HFF-Myc (cell line): Measurements from ENCODE around the gene RALY.

Experiments
- DNase-seq: peaks from one replicate; pipeline ENCODE4 v3.0.0-alpha.2; 2011; ENCODE audit warnings: low read depth; ENCODE audit errors: extremely low read depth
- H3K4me3 ChIP-seq: replicated peaks from 2 replicates; pipeline ENCODE4 v1.5.1; 2011; ENCODE audit warnings: low read depth, mild to moderate bottlenecking, control low read depth, low read length
- TF ChIP-seq, protein P1 (sequence below): IDR thresholded peaks from 2 replicates; pipeline ENCODE4 v1.5.1; 2012; ENCODE audit warnings: mild to moderate bottlenecking, low read depth, low read length, control low read depth; ENCODE audit errors: missing control alignments

The RALY gene

DNA sequence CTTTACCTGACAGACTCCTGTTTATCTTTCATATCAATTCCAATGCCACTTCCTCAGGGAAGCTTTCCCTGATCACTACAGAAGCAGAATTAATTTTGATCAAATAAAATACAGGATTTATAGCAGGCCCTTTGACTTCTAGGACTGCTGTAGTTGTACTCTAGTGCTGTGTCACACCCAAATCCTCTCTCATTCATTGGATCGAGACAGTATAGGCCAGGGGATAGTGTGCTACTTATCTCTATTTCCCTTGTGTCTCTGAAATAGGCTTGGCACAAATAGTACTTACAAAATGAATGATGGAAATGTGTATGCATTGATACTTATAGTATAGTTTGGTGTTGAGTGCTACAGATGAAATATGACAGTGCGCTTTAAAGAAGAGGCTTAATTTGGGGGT is 19.8 kb downstream of the RALY start:
- TF ChIP-seq, protein P1, sequence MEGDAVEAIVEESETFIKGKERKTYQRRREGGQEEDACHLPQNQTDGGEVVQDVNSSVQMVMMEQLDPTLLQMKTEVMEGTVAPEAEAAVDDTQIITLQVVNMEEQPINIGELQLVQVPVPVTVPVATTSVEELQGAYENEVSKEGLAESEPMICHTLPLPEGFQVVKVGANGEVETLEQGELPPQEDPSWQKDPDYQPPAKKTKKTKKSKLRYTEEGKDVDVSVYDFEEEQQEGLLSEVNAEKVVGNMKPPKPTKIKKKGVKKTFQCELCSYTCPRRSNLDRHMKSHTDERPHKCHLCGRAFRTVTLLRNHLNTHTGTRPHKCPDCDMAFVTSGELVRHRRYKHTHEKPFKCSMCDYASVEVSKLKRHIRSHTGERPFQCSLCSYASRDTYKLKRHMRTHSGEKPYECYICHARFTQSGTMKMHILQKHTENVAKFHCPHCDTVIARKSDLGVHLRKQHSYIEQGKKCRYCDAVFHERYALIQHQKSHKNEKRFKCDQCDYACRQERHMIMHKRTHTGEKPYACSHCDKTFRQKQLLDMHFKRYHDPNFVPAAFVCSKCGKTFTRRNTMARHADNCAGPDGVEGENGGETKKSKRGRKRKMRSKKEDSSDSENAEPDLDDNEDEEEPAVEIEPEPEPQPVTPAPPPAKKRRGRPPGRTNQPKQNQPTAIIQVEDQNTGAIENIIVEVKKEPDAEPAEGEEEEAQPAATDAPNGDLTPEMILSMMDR = no peak
- no peak for DNase-seq
- no peak overlapping the region for H3K4me3 ChIP-seq

- no peak for DNase-seq
- TF ChIP-seq, protein P1 = no peak
These were observed 21.2 kb downstream of the RALY start for GRCh38 chr20:34014878-34015277.

GRCh38 chr20:34015401-34016335 is 22.0 kb downstream of the RALY start:
- TF ChIP-seq, protein P1 = no peak
- no peak for DNase-seq
- H3K4me3 ChIP-seq = no peak overlapping the region

More at GRCh38 chr20:34014878-34015277, 21.2 kb downstream of the RALY start:
- no peak overlapping the region for H3K4me3 ChIP-seq

- no peak for DNase-seq
- TF ChIP-seq, protein P1 = no peak
- no peak overlapping the region for H3K4me3 ChIP-seq
These were observed 23.0 kb downstream of the RALY start for GRCh38 chr20:34016736-34017135.

- TF ChIP-seq, protein P1 = no peak
- DNase-seq = peak; percentile 39
- no peak overlapping the region for H3K4me3 ChIP-seq
These were observed 23.9 kb downstream of the RALY start for GRCh38 chr20:34017610-34018009.

GRCh38 chr20:34018166-34018565 is 24.5 kb downstream of the RALY start:
- no peak for DNase-seq
- no peak overlapping the region for H3K4me3 ChIP-seq
- TF ChIP-seq, protein P1 = no peak
